Hepatocyte (in vitro differentiated cells): ENCODE results near the gene CISD3. TPM values are rescaled to one million over a fixed set of nuclear protein-coding genes. Genes with fewer than 3 reads are reported as not detected.
A peak's percentile ranks its signal among the peaks of the same experiment; 100 is the strongest.
"Not testable (repeated sequence)": the region's sequence is repeated elsewhere in the genome, so short reads cannot be mapped to it uniquely, and the experiment has no call there.

ENCODE experiments used
- DNase-seq: peaks from one replicate; pipeline ENCODE4 v3.0.0-alpha.2; 2016; ENCODE audit warnings: low spot score
- H2AFZ ChIP-seq: fragments of 200-600 bp; sonication (generic); 2 replicates; pipeline ENCODE4 v1.6.0; 2016; ENCODE audit warnings: antibody characterized with exemption, mild to moderate bottlenecking
- H3K27ac ChIP-seq: fragments of 200-600 bp; sonication (generic); 2 replicates; pipeline ENCODE4 v1.5.1; 2016; ENCODE audit warnings: mild to moderate bottlenecking
- H3K27me3 ChIP-seq: fragments of 200-600 bp; sonication (generic); 2 replicates; pipeline ENCODE4 v1.6.1; 2016
- H3K36me3 ChIP-seq: fragments of 200-600 bp; sonication (generic); replicated peaks from 2 replicates; pipeline ENCODE4 v1.5.1; 2016; ENCODE audit warnings: low read depth; ENCODE audit not compliant: insufficient read depth
- H3K4me1 ChIP-seq: fragments of 200-600 bp; sonication (generic); 2 replicates; pipeline ENCODE4 v1.5.1; 2016; ENCODE audit warnings: mild to moderate bottlenecking, moderate library complexity; ENCODE audit not compliant: insufficient read depth
- H3K4me2 ChIP-seq: fragments of 200-600 bp; sonication (generic); 2 replicates; pipeline ENCODE4 v1.6.0; 2016
- H3K4me3 ChIP-seq: fragments of 200-600 bp; sonication (generic); 2 replicates; pipeline ENCODE4 v1.5.1; 2016; ENCODE audit warnings: mild to moderate bottlenecking
- H3K79me2 ChIP-seq: fragments of 200-600 bp; sonication (generic); 2 replicates; pipeline ENCODE4 v1.6.0; 2017; ENCODE audit warnings: mild to moderate bottlenecking
- H3K9me2 ChIP-seq: fragments of 200-600 bp; sonication (generic); replicated peaks from 2 replicates; pipeline ENCODE4 v1.6.0; 2017; ENCODE audit warnings: mild to moderate bottlenecking; ENCODE audit not compliant: insufficient read depth
- H3K9me3 ChIP-seq: fragments of 200-600 bp; sonication (generic); 2 replicates; pipeline ENCODE4 v1.5.1; 2016; ENCODE audit warnings: low read depth, mild to moderate bottlenecking
- H4K20me1 ChIP-seq: fragments of 200-600 bp; sonication (generic); 2 replicates; pipeline ENCODE4 v1.6.0; 2016; ENCODE audit warnings: mild to moderate bottlenecking; ENCODE audit not compliant: insufficient read depth, poor library complexity, severe bottlenecking
- CTCF ChIP-seq: fragments of 200-600 bp; sonication (generic); IDR thresholded peaks from 2 replicates; pipeline ENCODE4 v1.5.1; 2016; ENCODE audit warnings: antibody characterized with exemption, mild to moderate bottlenecking; ENCODE audit not compliant: poor library complexity
- EZH2 ChIP-seq: fragments of 200-600 bp; sonication (generic); IDR thresholded peaks from 2 replicates; pipeline ENCODE4 v1.6.1; 2016; ENCODE audit warnings: antibody characterized with exemption, mild to moderate bottlenecking, borderline replicate concordance
- EZH2phosphoT487 ChIP-seq: fragments of 200-600 bp; sonication (generic); IDR thresholded peaks from one replicate; pipeline ENCODE4 v1.6.1; 2018; ENCODE audit warnings: antibody characterized with exemption, mild to moderate bottlenecking, low read depth, moderate library complexity; ENCODE audit not compliant: unreplicated experiment, severe bottlenecking
- WGBS: methylation state at CpG from one replicate; pipeline ENCODE4 v1.1.6; 2016; ENCODE audit warnings: low lambda C conversion rate; ENCODE audit errors: missing lambda C conversion rate; 5-methylcytosine and 5-hydroxymethylcytosine counted together
- polyA plus RNA-seq: library from polyadenylated mRNA; unstranded; fragments of >200 nt; fragmentation: Nextera tagmentation; extraction: Ambion mirVana; gene quantifications from 2 replicates; pipeline ENCODE4 v1.2.1, GENCODE V29; 2016
- total RNA-seq: library from RNA; depleted of rRNA; stranded (reverse); fragments of >200 nt; gene quantifications from 2 replicates; pipeline ENCODE4 v1.2.3, GENCODE V29; 2014

Gene CISD3
- total and polyA plus RNA-seq, 2 experiments from 2014 or later = 5.0 to 37.0 TPM

- H3K79me2 ChIP-seq = no peaks in the 10 kb centered on the region
- no peak overlapping the region for H2AFZ ChIP-seq
- no peak overlapping the region for H3K4me3 ChIP-seq
- H3K4me2 ChIP-seq = no peak overlapping the region
- H3K27ac ChIP-seq = no peak overlapping the region
- DNase-seq = no peak
- peaks cover 7% of the 10 kb centered on the region for H3K4me1 ChIP-seq
- TF ChIP-seq EZH2phosphoT487 (no peak), EZH2 (no peak), CTCF (no peak)
- H4K20me1 ChIP-seq = no peaks in the 10 kb centered on the region
- no peaks in the 10 kb centered on the region for H3K9me3 ChIP-seq
- H3K9me2 ChIP-seq = no peaks in the 10 kb centered on the region
- WGBS = 94% methylated on average over 10 of the region's 10 CpGs
- H3K27me3 ChIP-seq = no peaks in the 10 kb centered on the region
- H3K36me3 ChIP-seq = no peaks in the 10 kb centered on the region
Observed at GRCh38 chr17:38725066-38725465, 5.1 kb upstream of the CISD3 start.

GRCh38 chr17:38726145-38726544 lies 4.0 kb upstream of the CISD3 start:
- not testable (repeated sequence) for H4K20me1 ChIP-seq, H3K36me3 ChIP-seq, H2AFZ ChIP-seq, H3K79me2 ChIP-seq, H3K27ac ChIP-seq, H3K4me3 ChIP-seq, H3K9me3 ChIP-seq, H3K27me3 ChIP-seq, H3K4me2 ChIP-seq, H3K9me2 ChIP-seq, H3K4me1 ChIP-seq
- WGBS = 55% methylated on average over 8 of the region's 8 CpGs
- DNase-seq = peak; percentile 69

GRCh38 chr17:38727736-38728135 lies 2.4 kb upstream of the CISD3 start:
- H3K4me2 ChIP-seq = no peak overlapping the region
- peaks cover 23% of the 10 kb centered on the region for H3K4me1 ChIP-seq
- H4K20me1 ChIP-seq = no peaks in the 10 kb centered on the region
- H2AFZ ChIP-seq = no peak overlapping the region
- DNase-seq = no peak
- peaks cover 7% of the 10 kb centered on the region for H3K79me2 ChIP-seq
- H3K9me2 ChIP-seq = no peaks in the 10 kb centered on the region
- no peak overlapping the region for H3K4me3 ChIP-seq
- H3K27ac ChIP-seq = no peak overlapping the region
- no peaks in the 10 kb centered on the region for H3K9me3 ChIP-seq
- H3K36me3 ChIP-seq = no peaks in the 10 kb centered on the region
- no peak for TF ChIP-seq EZH2
- no peak for TF ChIP-seq EZH2phosphoT487
- TF ChIP-seq CTCF = no peak
- H3K27me3 ChIP-seq = no peaks in the 10 kb centered on the region
- 95% methylated on average over 5 of the region's 5 CpGs for WGBS

GRCh38 chr17:38728290-38728831 lies 1.8 kb upstream of the CISD3 start:
- peaks cover 7% of the 10 kb centered on the region for H3K79me2 ChIP-seq
- H3K9me3 ChIP-seq = no peaks in the 10 kb centered on the region
- H3K27me3 ChIP-seq = no peaks in the 10 kb centered on the region
- WGBS = 86% methylated on average over 7 of the region's 8 CpGs
- no peak overlapping the region for H3K27ac ChIP-seq
- no peak overlapping the region for H2AFZ ChIP-seq
- no peak for DNase-seq
- no peaks in the 10 kb centered on the region for H3K36me3 ChIP-seq
- H3K4me1 ChIP-seq = peaks cover 23% of the 10 kb centered on the region
- H3K4me2 ChIP-seq = no peak overlapping the region
- no peak overlapping the region for H3K4me3 ChIP-seq
- H3K9me2 ChIP-seq = no peaks in the 10 kb centered on the region
- TF ChIP-seq EZH2phosphoT487 = no peak
- no peak for TF ChIP-seq EZH2
- TF ChIP-seq CTCF = no peak
- H4K20me1 ChIP-seq = no peaks in the 10 kb centered on the region
